GM21381 (cell line): ENCODE results near the gene PPARA.

Source experiments
- ATAC-seq: cut with Tn5 transposase; IDR thresholded peaks from one replicate; pipeline ENCODE4 v1.9.1; 2021; ENCODE audit warnings: mild to moderate bottlenecking, moderate library complexity; ENCODE audit not compliant: unreplicated experiment

Gene PPARA

DNA sequence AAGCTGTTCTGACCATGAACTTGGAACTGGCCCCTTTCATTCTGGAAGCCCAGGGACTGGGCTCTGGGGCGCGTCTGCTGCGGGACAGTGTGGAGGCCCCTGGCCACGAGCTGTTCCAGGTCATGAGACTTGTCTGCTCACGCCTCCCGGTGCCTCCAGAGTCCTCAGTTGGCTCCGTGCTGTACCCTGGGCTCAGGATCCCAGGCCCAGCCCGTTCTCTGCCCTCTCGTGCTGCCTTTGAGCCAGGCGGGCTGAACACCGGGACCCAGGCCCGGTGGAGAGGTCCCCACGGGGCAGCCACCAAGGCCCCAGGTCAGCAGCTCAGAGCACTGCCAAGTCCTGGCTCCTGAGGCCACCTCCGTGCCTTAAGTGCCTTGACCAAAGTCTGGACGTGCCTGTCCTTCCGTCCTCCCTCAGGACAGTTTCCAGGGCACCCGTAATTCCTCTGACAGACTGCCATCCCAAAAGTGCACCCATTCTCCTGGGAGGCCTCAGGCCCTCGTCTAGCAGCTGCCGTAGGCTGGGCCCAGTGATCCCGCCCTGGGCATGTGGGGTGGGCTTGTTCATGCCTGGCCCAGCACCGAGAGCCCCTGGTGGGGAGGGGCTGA is 36.3 kb upstream of the PPARA start:
- no peak for ATAC-seq

GRCh38 chr22:46114518-46115387 is 35.6 kb upstream of the PPARA start:
- ATAC-seq = no peak

DNA sequence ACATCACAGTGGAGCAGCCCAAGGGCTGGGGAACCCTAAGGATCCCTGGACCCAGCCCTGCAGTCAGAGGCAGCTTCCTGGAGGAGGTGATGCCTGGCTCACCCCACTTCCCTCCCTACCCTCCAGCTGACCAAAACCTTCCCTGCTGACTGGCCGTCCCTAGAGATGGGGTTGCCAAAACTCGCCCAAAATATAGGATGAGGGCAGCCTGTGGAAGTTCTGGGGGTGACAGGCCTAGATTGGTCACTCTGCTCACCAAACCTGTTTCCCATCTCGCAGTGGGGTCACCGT is 35.0 kb upstream of the PPARA start:
- no peak for ATAC-seq

DNA sequence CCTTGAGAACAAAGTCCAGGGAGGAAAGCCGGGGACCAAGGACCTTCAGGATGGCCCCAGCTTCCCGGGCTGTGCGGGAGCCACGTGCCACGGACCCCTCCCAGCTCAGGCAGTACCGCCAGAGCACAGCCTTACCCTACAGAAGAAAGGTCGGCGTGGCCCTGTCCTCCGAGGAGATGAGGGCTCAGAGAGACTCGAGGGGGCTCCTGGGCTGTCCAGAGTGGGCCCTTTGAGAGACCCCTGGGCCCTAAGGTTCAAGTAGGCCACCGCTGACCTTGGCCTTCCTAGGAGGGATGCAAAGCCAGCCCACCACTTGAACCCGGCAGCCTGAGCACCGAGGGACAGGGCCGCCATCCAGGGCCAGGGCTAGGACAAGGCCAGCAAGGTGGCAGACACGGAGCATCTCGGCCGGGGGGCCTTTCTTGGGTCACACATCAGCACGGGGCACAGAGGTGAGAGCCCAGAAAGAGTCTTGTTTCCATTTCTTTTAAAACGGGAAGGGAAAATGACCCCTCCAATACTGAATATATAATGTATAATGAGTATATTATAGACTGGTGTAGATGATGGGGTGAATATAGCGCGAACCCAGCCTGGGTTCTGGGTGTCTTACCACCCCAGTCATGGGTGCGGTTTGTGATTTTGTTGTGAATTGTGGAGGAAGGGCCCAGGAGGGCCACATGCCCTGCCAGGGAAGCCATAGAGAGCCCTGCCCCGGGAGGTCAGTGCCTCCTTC is 34.4 kb upstream of the PPARA start:
- no peak for ATAC-seq

DNA sequence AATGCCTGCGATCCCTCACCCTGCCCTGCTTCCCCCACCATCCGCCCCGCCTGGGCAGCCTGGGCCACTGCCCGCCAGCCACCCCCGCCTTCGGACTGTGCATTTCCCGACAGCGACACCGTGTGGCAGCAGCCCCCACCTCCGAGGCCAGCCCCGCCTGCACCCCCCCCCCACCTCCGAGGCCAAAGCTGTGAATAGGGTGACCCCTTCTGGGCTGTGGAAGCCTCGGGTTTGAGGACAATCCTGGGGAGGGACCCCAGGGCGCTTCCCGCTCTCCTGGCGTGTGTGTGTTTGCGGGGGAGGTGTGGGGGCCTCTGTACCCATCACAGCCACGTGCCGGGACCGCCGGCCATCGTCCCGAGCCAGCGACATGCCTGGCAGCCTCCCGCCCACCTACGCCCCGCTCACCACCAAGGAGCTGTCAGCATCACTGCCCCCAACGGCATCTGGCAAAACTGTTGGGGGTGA is 33.8 kb upstream of the PPARA start:
- no peak for ATAC-seq

GRCh38 chr22:46117206-46118199 is 32.8 kb upstream of the PPARA start:
- no peak for ATAC-seq

DNA sequence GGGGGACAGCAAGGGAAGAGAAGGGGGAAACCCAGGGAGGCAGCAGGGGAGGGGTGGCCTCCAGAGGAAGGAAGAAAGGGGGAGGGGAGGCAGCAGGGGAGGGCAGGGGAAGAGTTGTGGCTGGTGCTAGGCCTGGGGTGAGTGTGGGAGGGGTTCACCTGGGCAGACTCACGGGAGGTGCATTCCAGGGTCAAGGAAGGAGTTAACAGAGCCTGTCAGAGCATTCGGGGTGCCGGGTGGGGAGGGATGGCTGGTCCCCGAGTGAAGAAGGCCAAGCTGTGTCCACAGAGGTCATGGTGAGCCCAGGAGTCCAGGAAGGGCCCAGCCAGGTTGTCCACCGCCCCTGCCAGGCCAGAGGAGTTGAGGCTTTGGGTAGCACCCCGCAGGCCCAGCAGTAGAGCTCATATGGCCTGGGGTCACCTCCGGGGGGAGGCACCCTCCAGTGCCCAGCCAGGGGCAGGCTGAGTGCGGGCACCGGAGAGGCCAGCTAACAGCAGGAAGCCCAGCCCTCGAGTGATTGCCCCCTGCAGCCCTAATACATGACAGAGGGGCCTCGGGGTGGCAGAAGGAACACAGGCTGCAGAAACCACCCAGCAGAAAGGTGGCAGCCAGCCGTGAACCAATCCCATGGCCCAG is 31.1 kb upstream of the PPARA start:
- ATAC-seq = no peak

- no peak for ATAC-seq
Observed at GRCh38 chr22:46119729-46120419, 30.5 kb upstream of the PPARA start.

DNA sequence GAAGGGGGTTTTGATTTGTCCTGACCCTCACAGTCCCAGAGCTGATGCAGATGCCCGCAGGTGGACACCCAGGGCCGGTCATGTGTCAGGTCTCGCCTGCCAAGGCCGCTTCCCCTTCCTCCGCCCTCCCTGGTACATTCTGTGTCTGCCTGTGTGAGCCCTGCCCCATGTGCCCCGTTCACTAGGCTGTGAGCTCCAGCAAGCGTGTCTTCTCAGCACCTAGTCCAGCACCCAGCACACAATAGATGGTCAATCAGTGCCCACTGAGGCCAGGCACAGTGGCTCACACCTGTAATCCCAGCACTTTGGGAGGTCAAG is 29.9 kb upstream of the PPARA start:
- ATAC-seq = no peak

DNA sequence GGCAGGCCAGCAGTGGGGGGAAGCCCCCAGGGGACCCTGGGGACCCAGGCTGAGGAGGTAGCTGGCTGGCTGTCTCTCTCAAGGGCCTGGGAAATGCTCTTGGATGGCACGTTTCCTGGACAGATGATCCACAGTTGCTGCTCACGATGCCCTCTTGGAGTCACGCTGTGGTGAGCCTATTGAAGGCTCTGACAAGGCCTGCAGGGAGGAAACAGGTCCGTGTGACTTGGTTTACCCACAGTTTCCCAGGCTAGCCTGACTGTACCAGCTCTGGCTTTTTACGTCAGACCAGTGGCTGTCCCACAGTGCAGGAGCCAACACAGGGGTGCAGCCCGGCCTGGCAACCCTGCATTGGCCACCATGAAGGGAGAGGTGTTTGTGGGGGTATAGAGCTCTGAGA is 29.2 kb upstream of the PPARA start:
- no peak for ATAC-seq

DNA sequence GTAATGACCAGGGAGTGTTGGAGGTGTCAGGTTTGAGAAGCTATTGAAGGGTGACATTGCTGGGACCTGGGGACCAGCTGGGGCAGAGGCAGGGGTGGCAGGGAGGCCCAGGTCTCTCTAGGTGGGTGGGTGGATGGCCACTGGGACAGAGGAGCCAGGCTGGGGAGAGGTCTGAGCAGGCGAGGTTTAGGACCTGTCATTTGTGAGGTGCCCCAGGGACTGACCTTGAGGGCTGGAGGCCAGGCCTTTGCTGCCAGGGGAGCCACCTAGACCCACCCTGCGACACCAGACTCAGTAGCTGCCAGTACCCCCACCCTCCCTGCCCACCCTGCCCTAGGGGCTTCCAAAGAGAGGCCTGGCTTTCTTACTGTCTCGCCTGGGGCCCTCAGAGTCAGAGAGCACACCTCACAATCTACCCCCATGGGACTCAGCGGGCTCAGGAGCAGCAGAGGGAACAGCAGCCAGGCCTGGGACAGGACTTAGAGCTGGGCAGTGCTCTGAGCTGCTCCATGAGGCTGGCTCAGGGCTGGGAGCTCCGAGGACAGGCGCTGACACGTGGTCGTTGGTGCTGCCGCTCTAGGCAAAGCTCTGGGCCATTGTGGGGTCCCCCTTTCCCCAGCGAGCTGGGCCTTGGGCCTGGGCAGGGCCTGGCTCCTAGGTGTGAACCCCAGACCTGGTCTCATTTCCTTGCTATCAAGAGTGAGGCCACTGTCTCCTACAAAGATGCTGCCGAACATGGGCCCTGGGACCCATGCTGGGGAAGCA is 28.6 kb upstream of the PPARA start:
- no peak for ATAC-seq

GRCh38 chr22:46122511-46122971 is 27.8 kb upstream of the PPARA start:
- no peak for ATAC-seq

- no peak for ATAC-seq
Observed at GRCh38 chr22:46122980-46123693, 27.2 kb upstream of the PPARA start.

DNA sequence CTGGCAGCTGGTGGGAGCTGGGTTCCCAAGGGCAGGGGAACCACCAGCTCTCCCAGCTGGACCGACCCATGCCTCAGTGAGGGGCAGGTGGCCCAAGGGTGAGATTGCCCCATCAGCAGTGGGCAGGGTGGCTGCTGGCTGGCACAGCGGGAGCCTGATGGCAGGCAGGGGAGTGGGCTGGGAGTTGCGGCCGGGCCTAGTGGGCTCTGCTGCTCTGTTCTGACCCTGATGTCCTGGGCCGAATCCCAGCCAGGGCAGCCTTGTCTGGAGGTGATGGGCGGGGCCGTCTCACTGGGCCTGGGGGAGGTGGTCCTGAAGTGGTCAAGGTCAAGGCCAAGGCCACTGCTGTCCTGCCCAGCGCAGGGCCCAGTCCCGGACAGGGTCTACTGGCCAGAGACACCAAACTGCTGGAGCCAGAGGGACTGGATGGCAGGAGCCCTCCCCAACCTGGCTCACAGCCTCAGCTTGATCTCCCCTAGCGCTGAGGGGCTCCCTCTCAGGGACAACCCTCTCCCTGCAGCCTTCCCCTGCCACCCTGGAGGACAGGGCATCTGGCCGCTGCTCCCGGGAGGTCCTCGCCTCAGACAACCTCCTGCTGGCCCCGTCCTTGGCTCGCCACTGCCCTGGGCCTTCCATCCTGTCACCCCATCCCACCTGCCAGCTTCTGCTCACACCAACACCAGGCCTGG is 26.5 kb upstream of the PPARA start:
- ATAC-seq = no peak

- ATAC-seq = no peak
Observed at GRCh38 chr22:46124383-46125144, 25.8 kb upstream of the PPARA start.

DNA sequence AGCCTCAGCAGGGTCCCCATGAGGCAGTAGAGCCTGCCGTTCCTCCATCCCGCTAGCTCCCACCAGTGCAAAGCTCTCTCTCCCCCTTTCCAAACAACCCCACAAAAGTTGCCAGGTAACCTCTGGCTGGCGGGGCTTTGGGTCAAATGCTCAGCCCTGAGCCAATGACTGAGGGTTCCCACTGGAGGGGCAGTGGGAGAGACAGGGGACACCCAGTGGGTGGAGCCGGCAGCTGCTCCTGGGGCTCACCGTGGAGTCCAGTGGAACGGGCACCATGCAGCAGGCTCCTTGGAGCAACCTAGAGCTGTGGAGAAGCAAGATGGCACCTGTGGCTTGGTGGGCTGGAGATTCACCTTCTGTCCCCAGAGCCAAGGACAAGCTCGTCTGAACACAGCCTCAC is 25.0 kb upstream of the PPARA start:
- ATAC-seq = no peak
